Thoracic aorta (tissue), 2 donors: ENCODE results near the gene TBX4. TPM values are rescaled to one million over a fixed set of nuclear protein-coding genes. Genes with fewer than 3 reads are reported as not detected.

Experiments used
- ATAC-seq: fragments of 150-250 bp; one replicate; pipeline ENCODE4 v1.8.0; 2017; ENCODE audit warnings: low read depth; ENCODE audit not compliant: insufficient number of reproducible peaks, low FRiP score
- DNase-seq: peaks from one replicate; pipeline ENCODE4 v3.0.0-alpha.2; 2020; ENCODE audit warnings: low spot score
- H3K27ac ChIP-seq, 2 donors: fragments of 200-600 bp; sonication (generic); 1 replicate in 1 of 2; 2 replicates in 1 of 2; pipeline ENCODE4 v1.5.1; 2016; ENCODE audit warnings: mild to moderate bottlenecking in 2 of 2, moderate library complexity in 2 of 2
- H3K27me3 ChIP-seq: fragments of 200-600 bp; sonication (generic); replicated peaks from 2 replicates; pipeline ENCODE4 v1.6.0; 2016; ENCODE audit warnings: mild to moderate bottlenecking; ENCODE audit not compliant: insufficient read depth
- H3K36me3 ChIP-seq: fragments of 200-600 bp; sonication (generic); one replicate; pipeline ENCODE4 v1.5.1; 2016
- H3K4me1 ChIP-seq, 2 donors: fragments of 200-600 bp; sonication (generic); 1 replicate in 1 of 2; 2 replicates in 1 of 2; pipeline versions ENCODE4 v1.5.1 to v1.6.0; 2016; ENCODE audit warnings: low read depth in 2 of 2, mild to moderate bottlenecking in 1 of 2; ENCODE audit not compliant: control insufficient read depth in 1 of 2
- H3K4me3 ChIP-seq: fragments of 200-600 bp; sonication (generic); 2 replicates; pipeline ENCODE4 v1.5.1; 2016; ENCODE audit warnings: mild to moderate bottlenecking
- H3K9me3 ChIP-seq: fragments of 200-600 bp; sonication (generic); 2 replicates; pipeline ENCODE4 v1.5.1; 2016
- total RNA-seq, 2 donors: library from RNA; depleted of rRNA; stranded (reverse); fragments of >200 nt; gene quantifications; one replicate each; pipeline versions ENCODE4 v1.1.0 to v1.2.3, GENCODE V29; 2016
- TF ChIP-seq, protein P1 (sequence below): fragments of 200-600 bp; sonication (generic); IDR thresholded peaks from one replicate; pipeline ENCODE4 v1.5.1; 2019; ENCODE audit warnings: antibody characterized with exemption

Gene TBX4
- total RNA-seq, 2 donors from 2014 or later = not detected

GRCh38 chr17:61485067-61485775 is 33.0 kb downstream of the TBX4 start:
- Histone ChIP-seq H3K9me3 (no peaks in the 10 kb centered on the region), H3K27me3 (no peaks in the 10 kb centered on the region), H3K4me1 (no peaks in the 10 kb centered on the region), H3K36me3 (no peaks in the 10 kb centered on the region), H3K4me3 (no peak overlapping the region), H3K27ac (no peak overlapping the region)
- DNase-seq (no peak), ATAC-seq (no peak)
- TF ChIP-seq, protein P1, sequence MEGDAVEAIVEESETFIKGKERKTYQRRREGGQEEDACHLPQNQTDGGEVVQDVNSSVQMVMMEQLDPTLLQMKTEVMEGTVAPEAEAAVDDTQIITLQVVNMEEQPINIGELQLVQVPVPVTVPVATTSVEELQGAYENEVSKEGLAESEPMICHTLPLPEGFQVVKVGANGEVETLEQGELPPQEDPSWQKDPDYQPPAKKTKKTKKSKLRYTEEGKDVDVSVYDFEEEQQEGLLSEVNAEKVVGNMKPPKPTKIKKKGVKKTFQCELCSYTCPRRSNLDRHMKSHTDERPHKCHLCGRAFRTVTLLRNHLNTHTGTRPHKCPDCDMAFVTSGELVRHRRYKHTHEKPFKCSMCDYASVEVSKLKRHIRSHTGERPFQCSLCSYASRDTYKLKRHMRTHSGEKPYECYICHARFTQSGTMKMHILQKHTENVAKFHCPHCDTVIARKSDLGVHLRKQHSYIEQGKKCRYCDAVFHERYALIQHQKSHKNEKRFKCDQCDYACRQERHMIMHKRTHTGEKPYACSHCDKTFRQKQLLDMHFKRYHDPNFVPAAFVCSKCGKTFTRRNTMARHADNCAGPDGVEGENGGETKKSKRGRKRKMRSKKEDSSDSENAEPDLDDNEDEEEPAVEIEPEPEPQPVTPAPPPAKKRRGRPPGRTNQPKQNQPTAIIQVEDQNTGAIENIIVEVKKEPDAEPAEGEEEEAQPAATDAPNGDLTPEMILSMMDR = no peak

GRCh38 chr17:61486135-61487120 is 34.2 kb downstream of the TBX4 start:
- H3K27ac ChIP-seq = no peak overlapping the region
- TF ChIP-seq, protein P1 = no peak
- H3K4me1 ChIP-seq = peaks cover 3 to 6% of the 10 kb centered on the region in 2 donors
- ATAC-seq (no peak), DNase-seq (no peak)
- H3K9me3 ChIP-seq = no peaks in the 10 kb centered on the region
- no peaks in the 10 kb centered on the region for H3K27me3 ChIP-seq
- H3K36me3 ChIP-seq = no peaks in the 10 kb centered on the region
- H3K4me3 ChIP-seq = no peak overlapping the region

DNA sequence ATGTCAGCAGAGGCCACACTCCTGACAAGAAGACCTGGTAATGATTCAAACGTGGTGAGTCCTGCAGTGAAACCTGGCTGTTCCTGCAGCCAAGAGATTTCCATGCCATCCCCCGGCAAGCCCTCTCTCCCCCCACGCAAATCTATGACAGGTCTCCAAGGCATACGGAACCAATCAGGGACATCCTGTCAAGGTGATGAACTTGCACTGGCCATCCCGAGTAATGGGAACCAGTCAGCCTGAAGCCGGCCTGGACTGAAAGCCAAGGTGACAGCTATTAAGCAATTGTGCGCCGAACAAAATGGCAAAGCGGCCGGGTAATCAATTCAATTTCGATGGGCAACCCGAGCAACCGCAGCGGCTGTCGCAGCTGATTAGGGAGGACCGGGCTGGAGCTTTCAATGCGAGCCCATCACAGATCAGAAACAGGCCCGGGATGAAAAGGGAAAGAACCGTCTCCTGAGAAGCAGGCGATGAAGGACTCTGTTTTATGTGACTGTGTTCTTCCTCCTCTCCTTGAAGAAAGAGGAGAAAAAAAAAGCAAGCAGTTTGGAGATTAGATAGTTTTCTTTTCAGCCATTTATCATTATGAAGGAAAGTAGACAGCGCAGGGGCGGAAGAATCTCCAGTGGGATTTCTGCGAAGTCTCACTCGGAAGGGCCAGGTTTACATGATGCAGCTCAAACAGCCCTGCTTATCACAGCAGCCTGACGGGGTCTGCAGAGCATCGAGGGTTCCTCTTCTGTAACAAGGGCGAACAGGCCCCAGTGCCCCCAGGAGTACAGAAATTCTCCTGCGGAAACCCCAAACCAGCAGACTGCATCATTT is 35.2 kb downstream of the TBX4 start:
- H3K36me3 ChIP-seq = no peaks in the 10 kb centered on the region
- no peaks in the 10 kb centered on the region for H3K9me3 ChIP-seq
- DNase-seq (no peak), ATAC-seq (no peak)
- H3K4me3 ChIP-seq = no peak overlapping the region
- peaks cover 3 to 7% of the 10 kb centered on the region in 2 donors for H3K4me1 ChIP-seq
- TF ChIP-seq, protein P1 = no peak
- H3K27me3 ChIP-seq = no peaks in the 10 kb centered on the region
- H3K27ac ChIP-seq = no peak overlapping the region

- no peak for ATAC-seq
- TF ChIP-seq, protein P1 = no peak
Measured at GRCh38 chr17:61487989-61488595, 35.9 kb downstream of the TBX4 start.

More at GRCh38 chr17:61487989-61488595, 35.9 kb downstream of the TBX4 start:
- Histone ChIP-seq H3K9me3 (no peaks in the 10 kb centered on the region), H3K4me1 (peaks cover 8 to 15% of the 10 kb centered on the region in 2 donors), H3K36me3 (no peaks in the 10 kb centered on the region), H3K27me3 (no peaks in the 10 kb centered on the region), H3K27ac (no peak overlapping the region), H3K4me3 (no peak overlapping the region)
- no peak for DNase-seq
